GM11168 (cell line): Measurements from ENCODE around the gene AKAP6.

Source experiments
- in situ Hi-C: fragments of 300-500 bp; cut with MboI; formaldehyde crosslinking; loops from one replicate; pipeline ENCODE4 v1.12.0; 2022; ENCODE audit warnings: low sequenced_read_pairs; ENCODE audit not compliant: unreplicated experiment

Gene AKAP6

GRCh38 chr14:32678088-32678487 is 349.0 kb downstream of the AKAP6 start:
- in situ Hi-C loops = no loop called here

GRCh38 chr14:32679927-32680612 is 351.0 kb downstream of the AKAP6 start:
- in situ Hi-C loops = no loop called here

DNA sequence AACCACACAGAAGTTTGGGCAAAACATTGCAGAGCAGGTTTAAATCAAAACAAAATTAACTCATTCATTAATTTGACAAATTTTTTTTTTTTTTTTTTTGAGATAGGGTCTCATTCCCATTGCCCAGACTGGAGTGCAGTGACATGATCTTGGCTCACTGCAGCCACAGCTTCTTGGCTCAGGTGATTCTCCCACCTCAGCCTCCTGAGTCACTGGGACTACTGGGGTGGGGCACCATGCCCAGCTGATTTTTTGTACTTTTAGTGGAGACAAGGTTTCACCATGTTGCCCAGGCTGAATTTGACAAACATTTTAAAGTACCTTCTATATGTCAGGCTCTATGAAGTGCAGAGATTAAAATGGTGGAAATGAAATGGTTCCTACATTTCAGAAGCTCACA is 352.5 kb downstream of the AKAP6 start:
- in situ Hi-C loops = no loop called here

GRCh38 chr14:32682214-32682613 is 353.1 kb downstream of the AKAP6 start:
- in situ Hi-C loops = no loop called here

- in situ Hi-C loops = no loop called here
These were observed 354.6 kb downstream of the AKAP6 start for GRCh38 chr14:32683679-32684078.

DNA sequence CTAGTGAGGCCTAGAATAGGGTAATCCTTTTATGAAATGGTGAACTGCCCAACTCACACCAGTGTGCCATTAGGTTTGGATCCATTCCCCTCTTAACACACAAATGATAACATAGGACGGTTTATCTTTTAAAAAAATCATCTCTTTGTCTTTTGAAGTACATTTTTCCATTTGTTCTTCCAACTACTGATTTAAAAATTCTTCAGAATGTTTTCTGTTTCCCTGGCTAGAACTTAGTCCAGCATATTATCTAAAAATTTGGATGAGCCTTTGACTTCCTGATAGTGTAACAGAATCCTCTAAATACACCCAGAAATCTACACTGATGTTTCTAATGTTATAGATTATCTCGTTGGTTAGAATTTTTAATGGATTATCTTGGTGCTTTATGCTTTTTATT is 359.8 kb downstream of the AKAP6 start:
- in situ Hi-C loops = no loop called here

DNA sequence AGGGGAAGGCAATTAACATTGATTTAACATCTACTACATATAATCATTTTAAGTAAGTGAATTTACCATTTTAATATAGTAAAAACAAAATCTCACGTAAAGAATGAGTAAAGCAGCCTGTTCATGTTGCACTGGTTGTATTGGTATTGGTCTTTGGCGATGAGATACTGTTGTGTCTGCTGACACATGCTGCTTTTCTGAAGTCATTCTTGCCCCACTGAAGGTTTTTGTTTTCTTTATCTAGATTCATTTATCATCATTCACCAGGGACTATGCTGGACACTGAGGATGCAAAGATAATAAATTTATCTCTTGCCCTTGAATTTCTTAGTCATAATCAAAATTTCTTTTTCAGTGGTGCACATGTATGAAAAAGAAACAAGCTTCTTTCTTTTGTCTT is 363.3 kb downstream of the AKAP6 start:
- in situ Hi-C loops = no loop called here

GRCh38 chr14:32693114-32693513 is 364.0 kb downstream of the AKAP6 start:
- in situ Hi-C loops = no loop called here

DNA sequence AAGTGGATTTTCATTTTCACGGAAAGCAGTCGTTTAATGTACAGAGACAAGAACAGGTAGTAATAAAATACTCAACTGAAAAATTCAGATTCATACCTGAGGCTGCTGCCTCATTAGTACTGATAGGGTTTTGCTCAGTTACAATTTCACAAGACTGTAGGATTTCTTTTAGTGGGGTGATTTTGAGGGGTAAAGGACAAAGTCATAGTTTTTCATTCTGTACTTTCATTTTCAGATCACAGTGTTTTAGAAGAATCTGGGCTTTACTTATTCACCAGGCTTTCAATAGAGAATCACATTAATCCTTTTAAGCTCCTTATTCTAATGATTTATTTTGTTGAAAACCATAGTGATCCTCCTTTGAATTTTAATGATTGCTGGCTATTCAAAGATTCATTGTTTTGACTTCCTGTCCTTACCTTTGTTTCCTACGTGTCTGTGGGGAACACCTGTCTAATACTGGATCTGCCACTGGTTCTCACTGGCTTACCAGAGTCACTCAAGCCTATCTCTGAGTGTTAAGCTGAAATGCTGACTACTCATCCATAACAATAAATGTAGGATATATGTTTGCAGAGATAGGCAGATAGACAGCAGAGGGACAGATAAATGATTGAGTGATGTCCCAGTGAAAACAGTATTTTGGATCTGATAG is 365.8 kb downstream of the AKAP6 start:
- in situ Hi-C loops = no loop called here

GRCh38 chr14:32696325-32697091 is 367.4 kb downstream of the AKAP6 start:
- in situ Hi-C loops = no loop called here

DNA sequence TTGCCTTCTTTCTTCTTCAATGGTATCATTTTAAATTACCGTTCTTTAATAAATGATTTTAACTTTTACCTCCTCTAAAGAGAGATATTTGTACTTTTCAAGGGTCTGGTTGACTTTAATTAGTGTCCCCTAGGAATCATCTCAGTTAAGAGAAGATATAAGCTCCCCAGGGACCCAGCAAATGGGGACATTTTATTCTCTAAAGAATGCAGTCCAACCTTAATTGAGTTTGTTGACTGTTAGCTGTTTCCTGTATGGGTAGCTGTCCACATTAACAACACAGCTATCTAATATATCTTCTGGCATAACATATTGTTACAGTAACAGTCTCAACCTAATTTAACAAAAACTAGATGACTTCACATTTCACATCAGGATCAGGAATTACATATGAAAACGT is 368.0 kb downstream of the AKAP6 start:
- in situ Hi-C loops = no loop called here

DNA sequence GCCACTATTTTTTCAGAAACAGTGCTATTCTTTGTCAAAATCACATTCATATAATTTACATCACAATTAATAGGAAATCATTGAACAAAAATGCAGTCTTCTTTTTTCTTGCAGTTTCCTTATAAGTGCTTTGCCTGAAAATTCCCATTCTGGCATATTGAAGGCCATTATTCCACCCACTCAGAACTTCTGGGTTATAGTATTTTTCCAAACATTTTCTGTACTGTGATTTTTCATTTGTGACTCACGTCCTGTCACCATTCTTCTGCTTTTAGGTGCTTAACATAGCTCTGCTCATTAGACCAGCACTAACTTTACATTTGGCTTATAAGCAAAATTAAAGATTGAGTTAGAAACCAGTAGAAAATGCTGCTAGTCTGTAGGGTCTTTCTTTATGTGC is 368.6 kb downstream of the AKAP6 start:
- in situ Hi-C loops = no loop called here

GRCh38 chr14:32698831-32699230 is 369.7 kb downstream of the AKAP6 start:
- in situ Hi-C loops = no loop called here

GRCh38 chr14:32701475-32701874 is 372.4 kb downstream of the AKAP6 start:
- in situ Hi-C loops = no loop called here

DNA sequence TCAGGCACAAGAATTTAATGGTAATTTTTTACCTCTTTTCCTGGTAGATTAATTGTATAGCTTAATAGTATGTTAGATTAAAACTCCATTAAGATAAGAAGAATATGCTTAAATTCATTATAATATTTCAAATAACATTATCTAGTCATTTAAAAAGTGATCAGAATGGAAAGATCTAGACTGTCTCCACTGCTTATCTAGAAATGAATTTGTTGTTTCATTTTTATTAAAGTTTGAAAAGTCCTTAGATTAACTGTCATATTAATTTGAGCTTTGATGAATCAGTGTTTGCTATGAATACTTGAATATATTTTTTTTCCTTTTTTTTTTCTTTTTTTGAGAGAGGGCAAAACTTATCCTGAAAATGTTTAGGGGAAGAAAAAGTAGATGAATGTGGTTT is 373.0 kb downstream of the AKAP6 start:
- in situ Hi-C loops = no loop called here

DNA sequence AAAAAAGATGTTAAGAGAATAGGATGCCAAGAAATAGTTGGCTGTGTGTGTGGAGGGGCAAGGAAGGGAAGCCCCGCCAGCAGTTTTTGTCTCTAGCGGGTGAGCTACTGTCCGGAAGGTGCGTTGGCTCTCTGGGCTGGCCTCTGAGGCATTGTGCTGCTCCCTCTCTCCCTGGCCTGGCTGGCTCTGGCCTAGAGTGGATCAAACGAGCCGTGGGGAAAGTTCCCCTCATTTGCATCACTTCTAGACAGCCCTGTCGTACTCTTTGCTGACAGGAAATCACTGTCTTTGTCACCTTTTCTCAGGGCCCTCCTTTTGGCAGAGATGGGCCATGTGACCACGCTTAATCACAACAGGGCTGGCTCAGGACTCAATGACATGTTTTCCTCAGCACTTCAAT is 373.5 kb downstream of the AKAP6 start:
- in situ Hi-C loops = no loop called here

DNA sequence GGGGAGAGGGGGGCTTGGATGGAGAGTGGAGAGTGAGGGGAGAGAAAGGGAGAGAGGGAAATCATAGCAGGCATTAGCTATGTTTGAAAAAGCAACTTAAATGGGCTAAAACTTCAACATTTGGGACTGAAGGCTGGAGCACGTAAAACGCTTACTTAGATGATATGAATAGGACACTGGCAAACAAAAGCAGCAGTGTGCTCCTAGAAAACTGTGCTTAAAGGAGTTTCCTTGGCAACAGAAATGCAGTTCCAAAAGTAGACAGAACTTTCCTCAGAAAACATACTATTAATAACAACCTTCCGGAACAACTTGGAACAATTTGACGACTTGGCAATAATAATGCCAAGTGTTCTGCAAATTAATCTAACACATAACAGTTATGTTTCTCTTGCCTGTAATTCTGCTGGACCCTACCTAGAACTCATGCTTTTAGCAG is 374.1 kb downstream of the AKAP6 start:
- in situ Hi-C loops = no loop called here

GRCh38 chr14:32706721-32707519 is 377.8 kb downstream of the AKAP6 start:
- in situ Hi-C loops = no loop called here

DNA sequence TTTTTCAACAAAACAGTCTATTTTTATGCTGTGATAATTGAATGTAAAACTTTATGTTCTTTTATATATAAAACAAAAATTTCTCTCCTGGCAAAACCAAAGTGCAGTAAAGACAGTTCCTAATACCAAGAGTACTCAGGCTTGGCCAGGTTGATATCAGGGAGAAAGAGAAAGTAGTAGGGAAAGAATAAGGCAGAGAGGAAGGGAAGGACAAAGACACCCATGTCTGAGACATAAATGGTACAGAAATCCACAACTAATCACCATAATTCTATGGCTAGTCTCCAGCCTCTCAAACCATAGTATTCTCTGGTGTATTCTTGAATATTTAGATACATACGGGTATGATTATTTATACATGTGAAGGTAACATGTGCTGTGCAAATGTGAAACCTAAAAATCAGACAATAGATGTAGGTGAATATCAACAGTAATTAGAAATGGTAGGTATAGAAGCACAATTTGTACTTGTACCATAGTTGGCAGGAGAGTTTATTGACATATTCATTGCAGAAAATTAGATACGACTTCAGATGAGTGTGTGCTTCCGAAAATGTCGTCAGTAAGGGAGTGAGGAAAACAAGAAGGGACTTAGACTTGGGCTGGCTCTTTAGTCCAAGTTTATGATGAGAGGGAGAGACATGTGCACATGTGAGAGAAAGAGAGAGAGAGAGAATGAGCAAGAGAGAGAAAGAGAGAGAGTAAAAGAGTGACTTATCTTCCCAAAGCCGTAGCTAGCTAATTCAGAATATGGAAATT is 378.8 kb downstream of the AKAP6 start:
- in situ Hi-C loops = no loop called here

- in situ Hi-C loops = no loop called here
These were observed 379.9 kb downstream of the AKAP6 start for GRCh38 chr14:32709027-32709426.
